NCI-H1417 treated with DMSO at 0.1 percent for 48 hours (cell line): ENCODE data around the gene MITF.
"Not testable (repeated sequence)": the region's sequence is repeated elsewhere in the genome, so short reads cannot be mapped to it uniquely, and the experiment has no call there.

Experiments used
- DNase-seq: peaks from one replicate; lab custom pipeline; 2025; lab: John Stamatoyannopoulos, UW

Gene MITF

GRCh38 chr3:69787436-69788168 lies 48.3 kb downstream of the MITF start:
- DNase-seq: no peak

- no peak for DNase-seq
Measured at GRCh38 chr3:69791106-69791505, 51.8 kb downstream of the MITF start.

GRCh38 chr3:69791919-69792399 lies 52.7 kb downstream of the MITF start:
- DNase-seq: no peak

GRCh38 chr3:69796126-69796525 lies 56.9 kb downstream of the MITF start:
- DNase-seq: not testable (repeated sequence)

- DNase-seq: no peak
Measured at GRCh38 chr3:69803681-69804270, 64.5 kb downstream of the MITF start.

GRCh38 chr3:69805491-69805890 lies 66.2 kb downstream of the MITF start:
- DNase-seq: no peak

- no peak for DNase-seq
Measured at GRCh38 chr3:69806735-69807438, 67.6 kb downstream of the MITF start.

- DNase-seq: no peak
Measured at GRCh38 chr3:69807674-69808073, 68.4 kb downstream of the MITF start.

GRCh38 chr3:69809076-69809835 lies 70.0 kb downstream of the MITF start:
- no peak for DNase-seq

- no peak for DNase-seq
Measured at GRCh38 chr3:69811452-69812401, 72.5 kb downstream of the MITF start.

GRCh38 chr3:69815970-69816369 lies 76.7 kb downstream of the MITF start:
- DNase-seq: no peak

- DNase-seq: no peak
Measured at GRCh38 chr3:69817988-69818387, 78.7 kb downstream of the MITF start.

- no peak for DNase-seq
Measured at GRCh38 chr3:69819282-69819681, 80.0 kb downstream of the MITF start.

- DNase-seq: no peak
Measured at GRCh38 chr3:69821133-69821532, 81.9 kb downstream of the MITF start.

- no peak for DNase-seq
Measured at GRCh38 chr3:69823743-69824142, 84.5 kb downstream of the MITF start.

- DNase-seq: no peak
Measured at GRCh38 chr3:69825446-69825845, 86.2 kb downstream of the MITF start.

- DNase-seq: no peak
Measured at GRCh38 chr3:69827127-69827526, 87.9 kb downstream of the MITF start.

GRCh38 chr3:69828817-69829216 lies 89.6 kb downstream of the MITF start:
- no peak for DNase-seq

GRCh38 chr3:69830147-69830546 lies 90.9 kb downstream of the MITF start:
- DNase-seq: no peak

- DNase-seq: no peak
Measured at GRCh38 chr3:69831737-69832136, 92.5 kb downstream of the MITF start.

- DNase-seq: no peak
Measured at GRCh38 chr3:69833591-69833990, 94.3 kb downstream of the MITF start.
